Measurements from ENCODE around the gene SP6. TPM values are rescaled to one million over a fixed set of nuclear protein-coding genes. Genes with fewer than 3 reads are reported as not detected.

SP6 gene
- total RNA-seq, 3 donors from 2014 or later = 2.0 to 11.6 (median 4.7) TPM

DNA sequence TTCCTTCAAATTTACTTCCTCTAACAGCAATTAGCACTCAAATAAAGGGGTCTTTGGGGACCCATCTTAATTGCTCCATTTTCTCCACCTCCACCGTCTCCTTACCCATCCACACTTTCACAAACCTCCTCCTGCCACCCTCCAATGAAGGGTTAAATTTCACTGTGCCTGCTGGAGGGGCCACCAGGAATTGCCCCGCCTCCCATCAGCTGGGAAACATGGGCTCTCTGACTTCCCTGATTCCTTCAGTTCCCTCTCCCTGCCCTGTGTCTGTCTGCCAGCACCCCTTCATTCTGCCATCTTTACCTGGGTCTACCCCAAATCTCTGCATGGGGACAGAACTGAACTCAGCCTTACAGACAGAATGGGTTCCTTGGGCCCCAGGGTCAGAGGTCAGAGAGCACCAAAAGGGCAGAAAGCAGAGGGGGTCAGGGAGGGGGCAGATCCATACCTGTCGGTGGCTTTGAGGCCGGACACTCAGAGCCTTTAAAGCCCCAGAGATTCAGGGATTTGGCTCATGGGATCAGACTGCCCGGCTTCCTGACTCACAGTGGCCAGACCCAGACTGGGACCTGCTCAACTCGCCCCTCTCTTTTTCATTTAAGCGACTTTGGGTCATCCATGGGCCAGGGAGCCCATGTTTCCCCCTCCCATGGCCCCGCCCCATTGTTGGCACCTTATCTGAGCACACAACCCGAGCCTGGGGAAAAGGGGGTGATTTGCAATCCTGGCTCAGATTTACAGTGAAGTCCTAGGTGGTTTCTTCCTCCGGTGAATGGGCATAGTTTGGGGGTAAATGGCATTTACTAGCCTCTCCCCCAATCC, 27.5 kb upstream of the SP6 start:
- H3K4me3 ChIP-seq = no peak overlapping the region
- peaks cover 17% of the 10 kb centered on the region for H3K4me1 ChIP-seq (ENCODE audit: low read depth)
- ATAC-seq (no peak), DNase-seq (no peak)
- no peaks in the 10 kb centered on the region for H3K9me3 ChIP-seq
- TF ChIP-seq CTCF (IDR thresholded peaks at IDR 0.05) = no peak
- intact Hi-C loops (cut with DNase I, micrococcal nuclease) = no loop called here
- H3K36me3 ChIP-seq (ENCODE audit: low read depth) = no peaks in the 10 kb centered on the region

DNA sequence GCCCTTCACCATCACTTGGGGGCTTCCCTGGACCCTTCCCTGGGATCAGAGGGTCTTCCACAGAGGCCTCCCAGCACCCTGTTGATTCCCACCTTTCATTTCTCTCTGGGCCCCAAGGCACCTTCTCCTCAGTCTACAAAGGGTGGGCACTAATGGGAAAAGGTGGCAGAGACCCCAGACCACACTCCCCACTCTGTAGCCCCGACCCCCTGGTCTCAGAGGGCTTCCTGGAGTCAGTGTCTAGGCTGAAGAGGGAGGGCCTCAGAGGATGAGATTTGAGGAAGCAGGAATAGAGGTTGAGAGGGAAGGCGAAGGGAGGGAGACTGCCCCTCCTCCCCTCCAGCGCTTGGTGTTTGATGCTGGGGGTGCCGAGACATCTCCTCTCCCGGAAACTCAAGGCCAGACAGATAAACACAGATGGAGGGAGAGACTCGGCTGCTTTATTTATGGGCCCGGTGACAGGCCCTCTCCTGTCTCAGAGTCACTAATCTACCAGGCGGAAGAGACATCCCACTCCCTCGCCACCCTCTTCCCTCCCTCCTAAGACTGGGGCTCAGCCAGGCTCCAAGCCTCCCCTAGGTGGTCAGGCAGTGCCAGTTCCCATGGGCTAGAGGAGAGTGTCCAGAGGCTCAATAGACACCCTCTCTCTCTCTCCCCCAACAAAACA, 26.5 kb upstream of the SP6 start:
- ATAC-seq = no peak

GRCh38 chr17:47875011-47875985, 24.3 kb upstream of the SP6 start:
- intact Hi-C loops (cut with DNase I, micrococcal nuclease) = no loop called here
- Histone ChIP-seq H3K36me3 (ENCODE audit: low read depth) (no peaks in the 10 kb centered on the region), H3K4me1 (ENCODE audit: low read depth) (no peaks in the 10 kb centered on the region), H3K4me3 (no peak overlapping the region), H3K9me3 (no peaks in the 10 kb centered on the region)
- DNase-seq (no peak), ATAC-seq (no peak)
- TF ChIP-seq CTCF (IDR thresholded peaks at IDR 0.05) = no peak

More for the DNA sequence above, 26.5 kb upstream of the SP6 start:
- intact Hi-C loops (cut with DNase I, micrococcal nuclease) = no loop called here
- TF ChIP-seq CTCF (IDR thresholded peaks at IDR 0.05) = no peak
- DNase-seq = no peak
- Histone ChIP-seq H3K36me3 (ENCODE audit: low read depth) (no peaks in the 10 kb centered on the region), H3K9me3 (no peaks in the 10 kb centered on the region), H3K4me1 (ENCODE audit: low read depth) (peaks cover 13% of the 10 kb centered on the region), H3K4me3 (no peak overlapping the region)

DNA sequence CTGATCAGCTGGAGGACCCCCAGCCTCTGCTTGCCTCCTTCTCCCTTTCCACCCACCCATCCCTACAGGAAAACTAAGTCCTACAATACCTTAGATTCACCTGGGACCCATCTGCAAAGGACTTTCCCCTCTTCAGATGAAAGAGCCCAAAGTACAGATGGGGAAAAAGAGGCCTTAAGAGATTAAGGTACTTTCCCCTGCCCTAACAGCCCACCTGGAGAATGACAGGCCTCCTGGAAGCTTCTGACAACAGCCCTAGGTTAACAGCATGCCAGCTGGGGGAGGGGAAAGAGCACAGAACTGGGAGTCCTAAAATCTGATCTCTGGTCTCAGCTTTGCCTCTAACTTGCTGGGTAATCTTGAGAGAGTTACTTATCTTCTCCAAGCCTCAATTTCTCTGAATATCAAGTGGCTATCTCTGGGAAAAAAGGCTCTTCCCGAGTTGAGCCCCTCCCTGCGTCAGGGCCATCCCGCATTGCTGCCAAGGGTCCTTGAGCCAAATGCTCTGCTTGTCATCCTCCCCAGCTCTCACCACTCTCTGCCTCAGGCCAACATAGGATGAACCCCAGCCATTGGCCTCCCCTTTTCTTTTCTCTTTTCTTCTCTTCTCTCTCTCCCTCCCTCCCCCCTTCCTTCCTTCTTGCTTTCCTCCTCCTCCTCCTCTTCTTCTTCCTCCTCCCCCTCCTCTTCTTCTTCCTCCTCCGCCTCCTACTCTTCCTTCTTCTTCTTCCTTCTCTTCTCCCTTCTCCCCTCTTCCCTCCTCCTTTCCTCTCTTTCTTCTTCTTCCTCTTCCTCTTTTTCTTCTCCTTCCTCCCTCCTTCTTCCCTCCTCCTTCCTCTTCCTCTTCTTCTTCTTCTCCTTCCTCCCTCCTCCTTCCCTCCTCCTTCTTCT, 22.5 kb upstream of the SP6 start:
- DNase-seq = no peak
- Histone ChIP-seq H3K4me1 (ENCODE audit: low read depth) (no peaks in the 10 kb centered on the region), H3K9me3 (no peaks in the 10 kb centered on the region), H3K4me3 (no peak overlapping the region), H3K36me3 (ENCODE audit: low read depth) (no peaks in the 10 kb centered on the region)
- intact Hi-C loops (cut with DNase I, micrococcal nuclease) = no loop called here
- TF ChIP-seq CTCF (IDR thresholded peaks at IDR 0.05) = no peak
- ATAC-seq = no peak

All from mucosa of descending colon (tissue), 3 donors.